GM12892 (cell line): ENCODE measurements around the gene PPP6R3.

Experiments used
- DNase-seq: peaks from one replicate; pipeline ENCODE4 v3.0.0; 2011; ENCODE audit not compliant: insufficient read length
- FAIRE-seq: peaks from 2 replicates; lab custom pipeline; 2011; peaks lifted over from hg19 to GRCh38; lab: Jason Lieb, UNC
- POLR2A ChIP-seq: IDR thresholded peaks from 2 replicates; pipeline ENCODE4 v1.6.1; 2011; ENCODE audit warnings: low read depth, low read length, control low read depth
- POLR2AphosphoS5 ChIP-seq: IDR thresholded peaks from 2 replicates; pipeline ENCODE4 v1.6.1; 2011; ENCODE audit warnings: low read depth, low read length, control low read depth
- TAF1 ChIP-seq: IDR thresholded peaks from 2 replicates; pipeline ENCODE4 v1.6.1; 2011; ENCODE audit warnings: low read depth, mild to moderate bottlenecking, control low read depth, low read length, borderline replicate concordance

PPP6R3 gene

GRCh38 chr11:68523743-68524142 is 63.2 kb downstream of the PPP6R3 start:
- FAIRE-seq, result no peak
- TF ChIP-seq POLR2AphosphoS5, result no peak
- no peak for TF ChIP-seq POLR2A
- no peak for TF ChIP-seq TAF1
- no peak for DNase-seq

- FAIRE-seq (no peak), DNase-seq (no peak)
- TF ChIP-seq POLR2AphosphoS5, result no peak
- TF ChIP-seq TAF1, result no peak
- TF ChIP-seq POLR2A, result no peak
These were observed 63.7 kb downstream of the PPP6R3 start for GRCh38 chr11:68524213-68524612.

GRCh38 chr11:68524681-68525080 is 64.1 kb downstream of the PPP6R3 start:
- DNase-seq (no peak), FAIRE-seq (no peak)
- TF ChIP-seq POLR2AphosphoS5, result no peak
- no peak for TF ChIP-seq TAF1
- TF ChIP-seq POLR2A, result no peak

GRCh38 chr11:68525336-68525735 is 64.8 kb downstream of the PPP6R3 start:
- FAIRE-seq (no peak), DNase-seq (no peak)
- TF ChIP-seq POLR2AphosphoS5 (no peak), TAF1 (no peak), POLR2A (no peak)

GRCh38 chr11:68525930-68526329 is 65.4 kb downstream of the PPP6R3 start:
- FAIRE-seq, result no peak
- no peak for DNase-seq
- TF ChIP-seq TAF1, result no peak
- TF ChIP-seq POLR2A, result no peak
- no peak for TF ChIP-seq POLR2AphosphoS5

- FAIRE-seq, result no peak
- TF ChIP-seq TAF1, result no peak
- TF ChIP-seq POLR2AphosphoS5, result no peak
- TF ChIP-seq POLR2A, result no peak
- no peak for DNase-seq
These were observed 67.0 kb downstream of the PPP6R3 start for GRCh38 chr11:68527585-68527984.

GRCh38 chr11:68528630-68529029 is 68.1 kb downstream of the PPP6R3 start:
- no peak for FAIRE-seq
- TF ChIP-seq TAF1 (no peak), POLR2AphosphoS5 (no peak), POLR2A (no peak)

GRCh38 chr11:68531129-68531693 is 70.7 kb downstream of the PPP6R3 start:
- FAIRE-seq (no peak), DNase-seq (no peak)
- TF ChIP-seq TAF1 (no peak), POLR2A (no peak), POLR2AphosphoS5 (no peak)

More at GRCh38 chr11:68528630-68529029, 68.1 kb downstream of the PPP6R3 start:
- DNase-seq, result no peak

- no peak for TF ChIP-seq POLR2AphosphoS5
- TF ChIP-seq POLR2A, result no peak
- TF ChIP-seq TAF1, result no peak
- peak; percentile 48 for FAIRE-seq
These were observed 72.3 kb downstream of the PPP6R3 start for GRCh38 chr11:68532727-68533369.

GRCh38 chr11:68533945-68534344 is 73.4 kb downstream of the PPP6R3 start:
- TF ChIP-seq TAF1 (no peak), POLR2AphosphoS5 (no peak), POLR2A (no peak)
- FAIRE-seq, result no peak
- DNase-seq, result no peak

More at GRCh38 chr11:68532727-68533369, 72.3 kb downstream of the PPP6R3 start:
- DNase-seq, result no peak

- no peak for FAIRE-seq
- no peak for DNase-seq
- TF ChIP-seq POLR2AphosphoS5 (no peak), POLR2A (no peak), TAF1 (no peak)
These were observed 74.5 kb downstream of the PPP6R3 start for GRCh38 chr11:68535098-68535497.

- no peak for DNase-seq
- TF ChIP-seq POLR2A (no peak), TAF1 (no peak), POLR2AphosphoS5 (no peak)
- FAIRE-seq, result no peak
These were observed 76.2 kb downstream of the PPP6R3 start for GRCh38 chr11:68536706-68537105.
